GM12878 (cell line): ENCODE results near the gene SSBP3. TPM values are rescaled to one million over a fixed set of nuclear protein-coding genes. Genes with fewer than 3 reads are reported as not detected.

ENCODE experiments used
- ATAC-seq: fragments of 200-7000 bp; cut with Tn5 transposase; 3 replicates; pipeline ENCODE4 v1.9.1; 2020; ENCODE audit warnings: mild to moderate bottlenecking, moderate library complexity
- BruUV-seq: library from RNA; stranded (reverse); fragments of 400-500 nt; replicated peaks from 2 replicates; lab custom pipeline; 2021; lab: Mats Ljungman, UMichigan
- CTCF ChIA-PET: fragments of 300-600 bp; sonication (Branson Sonifier 250); formaldehyde crosslinking; extraction: SDS; loops from one replicate; lab custom pipeline; 2021; ENCODE audit warnings: inconsistent platforms; lab: Yijun Ruan, JAX
- POLR2A ChIA-PET: fragments of 350-600 bp; formaldehyde crosslinking; extraction: SDS; loops from one replicate; lab custom pipeline; 2021; ENCODE audit warnings: inconsistent platforms; lab: Charles Lee
- RAD21 ChIA-PET: fragments of 300-600 bp; sonication (Branson Sonifier 250); formaldehyde crosslinking; loops from one replicate; lab custom pipeline; 2023; ENCODE audit warnings: antibody characterized with exemption; ENCODE audit not compliant: unreplicated experiment; lab: Charles Lee
- SMC1A ChIA-PET: fragments of 300-600 bp; sonication (Branson Sonifier 250); formaldehyde crosslinking; loops from one replicate; lab custom pipeline; 2023; ENCODE audit not compliant: unreplicated experiment, uncharacterized antibody; lab: Charles Lee
- DNase-seq: peaks from one replicate; pipeline ENCODE4 v3.0.0-alpha.2; 2011; ENCODE audit warnings: low read depth, low spot score
- FAIRE-seq: peaks from 3 replicates; lab custom pipeline; 2011; peaks lifted over from hg19 to GRCh38; lab: Jason Lieb, UNC
- H2AFZ ChIP-seq: 2 replicates; pipeline ENCODE4 v1.6.0; 2011; ENCODE audit warnings: low read depth, low read length, control low read depth; ENCODE audit not compliant: control insufficient read depth
- H3K27ac ChIP-seq: 2 replicates; pipeline ENCODE4 v1.5.1; 2011; ENCODE audit warnings: control low read depth; ENCODE audit not compliant: control insufficient read depth, insufficient read depth
- H3K27me3 ChIP-seq, 2 experiments: replicated peaks in 1 of 2; 2 replicates each; pipeline versions ENCODE4 v1.6.0 to v1.6.1; 2011; ENCODE audit warnings: low read length in 1 of 2; ENCODE audit not compliant: control insufficient read depth in 2 of 2, insufficient read depth in 2 of 2
- H3K36me3 ChIP-seq, 2 experiments: 2 replicates each; pipeline ENCODE4 v1.5.1; 2011; ENCODE audit warnings: low read length in 1 of 2; ENCODE audit not compliant: control insufficient read depth in 2 of 2, insufficient read depth in 2 of 2
- H3K4me1 ChIP-seq: 2 replicates; pipeline ENCODE4 v1.6.1; 2011; ENCODE audit warnings: mild to moderate bottlenecking, low read length, moderate library complexity, mixed read lengths; ENCODE audit not compliant: control insufficient read depth, insufficient read depth
- H3K4me2 ChIP-seq: 2 replicates; pipeline ENCODE4 v1.6.0; 2011; ENCODE audit warnings: control low read depth; ENCODE audit not compliant: control insufficient read depth, insufficient read depth
- H3K4me3 ChIP-seq: fragments of 200-600 bp; sonication (generic); 2 replicates; pipeline ENCODE4 v1.5.1; 2016
- H3K79me2 ChIP-seq: 2 replicates; pipeline ENCODE4 v1.6.0; 2011; ENCODE audit warnings: low read length; ENCODE audit not compliant: control insufficient read depth, insufficient read depth
- H3K9ac ChIP-seq: 2 replicates; pipeline ENCODE4 v1.8.0; 2011; ENCODE audit warnings: low read length, control low read depth, mixed read lengths; ENCODE audit not compliant: control insufficient read depth, insufficient read depth
- H3K9me3 ChIP-seq: replicated peaks from 3 replicates; pipeline ENCODE4 v1.5.1; 2011; ENCODE audit warnings: mild to moderate bottlenecking, low read length; ENCODE audit not compliant: control insufficient read depth, insufficient read depth
- H4K20me1 ChIP-seq: 2 replicates; pipeline ENCODE4 v1.6.0; 2011; ENCODE audit not compliant: control insufficient read depth, insufficient read depth
- BHLHE40 ChIP-seq, 2 experiments: fragments of 450-650 bp in 1 of 2; IDR thresholded peaks; 2 replicates each; pipeline ENCODE4 v1.6.1; 2011 to 2017; ENCODE audit warnings: low read depth in 2 of 2, borderline replicate concordance in 1 of 2, improper control_type of control experiment in 1 of 2, low read length in 1 of 2, mild to moderate bottlenecking in 1 of 2
- CBFB ChIP-seq: IDR thresholded peaks from 2 replicates; pipeline ENCODE4 v1.6.1; 2016; ENCODE audit warnings: antibody characterized with exemption, low read depth
- EGR1 ChIP-seq, 2 experiments: IDR thresholded peaks; 1 replicate in 1 of 2; 2 replicates in 1 of 2; pipeline ENCODE4 v1.6.1; 2011 to 2012; ENCODE audit warnings: low read depth in 2 of 2, low read length in 2 of 2, borderline replicate concordance in 1 of 2, mild to moderate bottlenecking in 1 of 2, moderate library complexity in 1 of 2
- NFIC ChIP-seq: IDR thresholded peaks from 2 replicates; pipeline ENCODE4 v1.6.1; 2012; ENCODE audit warnings: low read depth, mild to moderate bottlenecking, inconsistent platforms, low read length, moderate library complexity
- PAX5 ChIP-seq: IDR thresholded peaks from 2 replicates; pipeline ENCODE4 v1.6.1; 2011; ENCODE audit warnings: low read depth, low read length, borderline replicate concordance
- RELA ChIP-seq: fragments of 450-650 bp; IDR thresholded peaks from 2 replicates; pipeline ENCODE4 v1.8.0; 2014; ENCODE audit warnings: borderline replicate concordance; ENCODE audit not compliant: partially characterized antibody
- SMC3 ChIP-seq: IDR thresholded peaks from 2 replicates; pipeline ENCODE4 v1.6.1; 2011; ENCODE audit warnings: low read length, improper control_type of control experiment, borderline replicate concordance
- SREBF1 ChIP-seq: IDR thresholded peaks from 2 replicates; pipeline ENCODE4 v1.6.1; 2012; ENCODE audit warnings: mild to moderate bottlenecking, low read length
- TAF1 ChIP-seq: IDR thresholded peaks from 2 replicates; pipeline ENCODE4 v1.6.1; 2011; ENCODE audit warnings: mild to moderate bottlenecking, low read depth, low read length, borderline replicate concordance
- ZSCAN29 ChIP-seq: fragments of 450-650 bp; IDR thresholded peaks from 2 replicates; pipeline ENCODE4 v1.6.1; 2017; ENCODE audit warnings: mild to moderate bottlenecking, moderate library complexity
- WGBS: methylation state at CpG from one replicate; pipeline ENCODE4 v1.1.6; 2016; ENCODE audit warnings: low lambda C conversion rate; ENCODE audit not compliant: insufficient replicate concordance, insufficient coverage; ENCODE audit errors: missing lambda C conversion rate; 5-methylcytosine and 5-hydroxymethylcytosine counted together
- in situ Hi-C: fragments of 300-500 bp; cut with MboI; formaldehyde crosslinking; loops from 9 replicates; pipeline ENCODE4 v1.14.3; 2018; ENCODE audit warnings: mixed read lengths
- intact Hi-C: fragments of 100-400 bp; cut with micrococcal nuclease; formaldehyde crosslinking; loops from one replicate; pipeline ENCODE4 v1.14.2; 2022; ENCODE audit not compliant: unreplicated experiment
- polyA plus RNA-seq, 11 experiments: library from polyadenylated mRNA; depleted of rRNA in 4 of 11; unstranded in 6 of 11; stranded (reverse) in 5 of 11; fragments of >200 nt; fragmentation: Nextera tagmentation in 4 of 11; fragmentation: Illumina TruSeq in 1 of 11; extraction: Ambion mirVana in 4 of 11; extraction: Trizol in 1 of 11; gene quantifications; 1 replicate in 1 of 11; 2 replicates in 10 of 11; pipeline versions ENCODE4 v1.2.1 to v1.2.3, GENCODE V29; 2011 to 2016; ENCODE audit warnings: inconsistent platforms in 2 of 11, missing spikeins in 2 of 11, low read depth in 1 of 11
- total RNA-seq, 4 experiments: library from RNA; depleted of rRNA in 3 of 4; stranded (reverse); fragments of >200 nt in 3 of 4; fragmentation: Illumina TruSeq in 1 of 4; extraction: Trizol in 1 of 4; gene quantifications; 2 replicates each; pipeline versions ENCODE4 v1.2.1 to v1.2.3, GENCODE V29; 2013 to 2021
- TF ChIP-seq, protein P1 (sequence below): IDR thresholded peaks from 2 replicates; pipeline ENCODE4 v1.6.1; 2012; ENCODE audit warnings: mild to moderate bottlenecking, low read depth, low read length
- TF ChIP-seq, protein P2 (sequence below): fragments of 450-650 bp; IDR thresholded peaks from 2 replicates; pipeline ENCODE4 v1.6.1; 2018; ENCODE audit warnings: mild to moderate bottlenecking, low read depth, moderate library complexity; ENCODE audit not compliant: partially characterized antibody

Gene SSBP3
- total and polyA plus RNA-seq, 10 of the 15 experiments (the other 5 are each of a cell fraction or from before 2014, with no cell fraction given), result 4.1 to 51.7 (median 17.1) TPM

DNA sequence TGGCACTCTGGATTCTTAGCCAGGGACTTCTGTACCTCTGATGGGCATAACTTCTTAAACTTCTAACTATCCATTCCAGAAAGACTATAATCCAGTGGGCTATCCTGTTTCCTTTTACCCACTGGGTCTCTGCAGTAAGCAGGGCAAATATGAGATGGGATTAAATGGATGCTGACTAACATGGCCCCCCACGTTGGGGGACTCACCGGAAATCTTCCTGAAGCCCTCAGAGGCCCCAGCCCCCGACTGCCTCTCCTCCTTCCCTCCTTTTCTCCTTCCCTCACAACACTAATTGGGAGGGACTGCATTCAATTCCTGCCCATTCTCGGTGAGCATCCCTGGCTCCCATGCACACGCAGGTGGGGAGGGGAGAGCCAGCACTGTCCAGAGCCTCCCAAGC, 70.1 kb downstream of the SSBP3 start:
- CTCF ChIA-PET, result no interaction called here
- Histone ChIP-seq H3K4me3 (no peak overlapping the region), H3K27ac (no peak overlapping the region), H2AFZ (no peak overlapping the region), H3K9ac (no peak overlapping the region), H3K36me3 (peaks cover 1 to 2% of the 10 kb centered on the region in 2 experiments; a peak in 3 of 4 replicates), H3K79me2 (no peaks in the 10 kb centered on the region; the same call in 1 of the 2 replicates), H3K27me3 (no peaks in the 10 kb centered on the region), H3K4me2 (no peak overlapping the region), H3K4me1 (peaks cover 5% of the 10 kb centered on the region), H3K9me3 (no peaks in the 10 kb centered on the region), H4K20me1 (no peaks in the 10 kb centered on the region)
- intact Hi-C loops (no loop called here), in situ Hi-C loops (no loop called here)
- TF ChIP-seq BHLHE40 (IDR thresholded peaks at IDR 0.05; ENCODE audit: borderline replicate concordance in 1 of 2, low read depth in 2 of 2, low read length in 1 of 2), result no peak
- TF ChIP-seq TAF1, result no peak
- FAIRE-seq (no peak), ATAC-seq (no peak), DNase-seq (no peak)
- no TSS peak for BruUV-seq
- RAD21 ChIA-PET, result no interaction called here
- POLR2A ChIA-PET, result no interaction called here
- SMC1A ChIA-PET, result no interaction called here
- 89% methylated on average over 5 of the region's 5 CpGs for WGBS

DNA sequence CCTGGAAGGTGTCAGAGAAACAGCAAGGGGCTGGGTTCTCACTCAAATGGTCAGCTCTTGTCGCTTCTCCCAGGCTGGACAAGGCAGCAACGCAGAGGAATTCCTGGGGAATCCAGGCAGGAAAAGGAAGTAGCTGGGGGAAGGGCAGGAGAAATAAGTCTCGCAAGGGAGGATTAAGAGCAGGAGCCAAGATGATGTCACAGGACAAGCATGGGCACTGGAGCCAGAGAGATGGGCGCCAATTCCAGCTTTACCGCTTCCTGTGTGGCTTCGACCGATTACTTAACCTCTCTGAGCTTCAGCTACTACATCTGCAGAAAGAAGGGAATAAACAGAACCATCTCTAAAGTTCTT, 70.5 kb downstream of the SSBP3 start:
- FAIRE-seq, result no peak
- Histone ChIP-seq H3K27ac (no peak overlapping the region), H3K4me1 (peaks cover 5% of the 10 kb centered on the region), H4K20me1 (no peaks in the 10 kb centered on the region), H3K4me3 (no peak overlapping the region), H2AFZ (no peak overlapping the region), H3K79me2 (no peaks in the 10 kb centered on the region; the same call in 1 of the 2 replicates), H3K9ac (no peak overlapping the region), H3K36me3 (peaks cover 1 to 2% of the 10 kb centered on the region in 2 experiments; a peak in 3 of 4 replicates), H3K9me3 (no peaks in the 10 kb centered on the region), H3K4me2 (no peak overlapping the region), H3K27me3 (no peaks in the 10 kb centered on the region)
- intact Hi-C loops (no loop called here), in situ Hi-C loops (no loop called here)
- ChIA-PET SMC1A (no interaction called here), RAD21 (no interaction called here), CTCF (no interaction called here), POLR2A (no interaction called here)
- no peak for DNase-seq
- ATAC-seq, result no peak
- BruUV-seq, result no TSS peak
- 95% methylated on average over 7 of the region's 7 CpGs for WGBS
- no peak for TF ChIP-seq SMC3
- TF ChIP-seq NFIC, result no peak
- no peak for TF ChIP-seq EGR1 (IDR thresholded peaks at IDR 0.05; ENCODE audit: borderline replicate concordance in 1 of 2, low read depth in 2 of 2, low read length in 2 of 2)
- no peak for TF ChIP-seq PAX5
- TF ChIP-seq, protein P1, sequence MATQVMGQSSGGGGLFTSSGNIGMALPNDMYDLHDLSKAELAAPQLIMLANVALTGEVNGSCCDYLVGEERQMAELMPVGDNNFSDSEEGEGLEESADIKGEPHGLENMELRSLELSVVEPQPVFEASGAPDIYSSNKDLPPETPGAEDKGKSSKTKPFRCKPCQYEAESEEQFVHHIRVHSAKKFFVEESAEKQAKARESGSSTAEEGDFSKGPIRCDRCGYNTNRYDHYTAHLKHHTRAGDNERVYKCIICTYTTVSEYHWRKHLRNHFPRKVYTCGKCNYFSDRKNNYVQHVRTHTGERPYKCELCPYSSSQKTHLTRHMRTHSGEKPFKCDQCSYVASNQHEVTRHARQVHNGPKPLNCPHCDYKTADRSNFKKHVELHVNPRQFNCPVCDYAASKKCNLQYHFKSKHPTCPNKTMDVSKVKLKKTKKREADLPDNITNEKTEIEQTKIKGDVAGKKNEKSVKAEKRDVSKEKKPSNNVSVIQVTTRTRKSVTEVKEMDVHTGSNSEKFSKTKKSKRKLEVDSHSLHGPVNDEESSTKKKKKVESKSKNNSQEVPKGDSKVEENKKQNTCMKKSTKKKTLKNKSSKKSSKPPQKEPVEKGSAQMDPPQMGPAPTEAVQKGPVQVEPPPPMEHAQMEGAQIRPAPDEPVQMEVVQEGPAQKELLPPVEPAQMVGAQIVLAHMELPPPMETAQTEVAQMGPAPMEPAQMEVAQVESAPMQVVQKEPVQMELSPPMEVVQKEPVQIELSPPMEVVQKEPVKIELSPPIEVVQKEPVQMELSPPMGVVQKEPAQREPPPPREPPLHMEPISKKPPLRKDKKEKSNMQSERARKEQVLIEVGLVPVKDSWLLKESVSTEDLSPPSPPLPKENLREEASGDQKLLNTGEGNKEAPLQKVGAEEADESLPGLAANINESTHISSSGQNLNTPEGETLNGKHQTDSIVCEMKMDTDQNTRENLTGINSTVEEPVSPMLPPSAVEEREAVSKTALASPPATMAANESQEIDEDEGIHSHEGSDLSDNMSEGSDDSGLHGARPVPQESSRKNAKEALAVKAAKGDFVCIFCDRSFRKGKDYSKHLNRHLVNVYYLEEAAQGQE, result no peak
- TF ChIP-seq, protein P2, sequence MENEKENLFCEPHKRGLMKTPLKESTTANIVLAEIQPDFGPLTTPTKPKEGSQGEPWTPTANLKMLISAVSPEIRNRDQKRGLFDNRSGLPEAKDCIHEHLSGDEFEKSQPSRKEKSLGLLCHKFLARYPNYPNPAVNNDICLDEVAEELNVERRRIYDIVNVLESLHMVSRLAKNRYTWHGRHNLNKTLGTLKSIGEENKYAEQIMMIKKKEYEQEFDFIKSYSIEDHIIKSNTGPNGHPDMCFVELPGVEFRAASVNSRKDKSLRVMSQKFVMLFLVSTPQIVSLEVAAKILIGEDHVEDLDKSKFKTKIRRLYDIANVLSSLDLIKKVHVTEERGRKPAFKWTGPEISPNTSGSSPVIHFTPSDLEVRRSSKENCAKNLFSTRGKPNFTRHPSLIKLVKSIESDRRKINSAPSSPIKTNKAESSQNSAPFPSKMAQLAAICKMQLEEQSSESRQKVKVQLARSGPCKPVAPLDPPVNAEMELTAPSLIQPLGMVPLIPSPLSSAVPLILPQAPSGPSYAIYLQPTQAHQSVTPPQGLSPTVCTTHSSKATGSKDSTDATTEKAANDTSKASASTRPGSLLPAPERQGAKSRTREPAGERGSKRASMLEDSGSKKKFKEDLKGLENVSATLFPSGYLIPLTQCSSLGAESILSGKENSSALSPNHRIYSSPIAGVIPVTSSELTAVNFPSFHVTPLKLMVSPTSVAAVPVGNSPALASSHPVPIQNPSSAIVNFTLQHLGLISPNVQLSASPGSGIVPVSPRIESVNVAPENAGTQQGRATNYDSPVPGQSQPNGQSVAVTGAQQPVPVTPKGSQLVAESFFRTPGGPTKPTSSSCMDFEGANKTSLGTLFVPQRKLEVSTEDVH, result no peak
- no peak for TF ChIP-seq RELA
- no peak for TF ChIP-seq SREBF1
- no peak for TF ChIP-seq ZSCAN29
- no peak for TF ChIP-seq CBFB
